ENCODE results near the gene TAF7.

- peak; percentile 46 for TF ChIP-seq CTCF (IDR thresholded peaks at IDR 0.05)
- TF ChIP-seq, protein P1, sequence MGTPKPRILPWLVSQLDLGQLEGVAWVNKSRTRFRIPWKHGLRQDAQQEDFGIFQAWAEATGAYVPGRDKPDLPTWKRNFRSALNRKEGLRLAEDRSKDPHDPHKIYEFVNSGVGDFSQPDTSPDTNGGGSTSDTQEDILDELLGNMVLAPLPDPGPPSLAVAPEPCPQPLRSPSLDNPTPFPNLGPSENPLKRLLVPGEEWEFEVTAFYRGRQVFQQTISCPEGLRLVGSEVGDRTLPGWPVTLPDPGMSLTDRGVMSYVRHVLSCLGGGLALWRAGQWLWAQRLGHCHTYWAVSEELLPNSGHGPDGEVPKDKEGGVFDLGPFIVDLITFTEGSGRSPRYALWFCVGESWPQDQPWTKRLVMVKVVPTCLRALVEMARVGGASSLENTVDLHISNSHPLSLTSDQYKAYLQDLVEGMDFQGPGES (IDR thresholded peaks at IDR 0.05; ENCODE audit: low read depth, low read length) = no peak
- TF ChIP-seq POLR2AphosphoS5 (IDR thresholded peaks at IDR 0.05; ENCODE audit: low read depth, low read length) = no peak
- TF ChIP-seq FOXJ3 (CRISPR knock-in tag; IDR thresholded peaks at IDR 0.05) = no peak
- no peak for TF ChIP-seq NFIC (IDR thresholded peaks at IDR 0.05; ENCODE audit: borderline replicate concordance)
- TF ChIP-seq JUND (IDR thresholded peaks at IDR 0.05) = no peak
- TF ChIP-seq RAD21 (IDR thresholded peaks at IDR 0.05; ENCODE audit: low read length) = peak; percentile 21; the same call in 1 of the 2 replicates
- TF ChIP-seq RFX5 (IDR thresholded peaks at IDR 0.05; ENCODE audit: low read length) = no peak
- TF ChIP-seq NRF1 (IDR thresholded peaks at IDR 0.05; ENCODE audit: low read depth, low read length) = no peak
- no peak for TF ChIP-seq USF2 (IDR thresholded peaks at IDR 0.05; ENCODE audit: borderline replicate concordance, low read depth, low read length)
Measured at GRCh38 chr5:141343242-141343952, 22.8 kb upstream of the TAF7 start, which contains the start of gene PCDHGA3.

Measured in SK-N-SH (cell line).